Thyroid gland (tissue), 4 donors: ENCODE measurements around the gene DYRK4. TPM values are rescaled to one million over a fixed set of nuclear protein-coding genes. Genes with fewer than 3 reads are reported as not detected.

Experiments used
- DNase-seq, 2 donors: peaks; one replicate each; pipeline ENCODE4 v3.0.0-alpha.2; 2019
- H3K27ac ChIP-seq, 3 donors: fragments of 200-600 bp; sonication (generic); 1 replicate in 2 of 3; 2 replicates in 1 of 3; pipeline ENCODE4 v1.5.1; 2016 to 2019; ENCODE audit warnings: mild to moderate bottlenecking in 1 of 3, moderate library complexity in 1 of 3
- H3K27me3 ChIP-seq: fragments of 200-600 bp; sonication (generic); one replicate; pipeline ENCODE4 v1.5.1; 2019
- H3K36me3 ChIP-seq, 2 donors: fragments of 200-600 bp; sonication (generic); one replicate each; pipeline ENCODE4 v1.5.1; 2016 to 2019
- H3K4me1 ChIP-seq, 2 donors: fragments of 200-600 bp; sonication (generic); one replicate each; pipeline ENCODE4 v1.5.1; 2017 to 2019
- H3K4me3 ChIP-seq, 3 donors: fragments of 200-600 bp; sonication (generic); replicated peaks in 1 of 3; 1 replicate in 2 of 3; 2 replicates in 1 of 3; pipeline ENCODE4 v1.5.1; 2016; ENCODE audit warnings: mild to moderate bottlenecking in 1 of 3
- H3K9me3 ChIP-seq: fragments of 200-600 bp; sonication (generic); one replicate; pipeline ENCODE4 v1.5.1; 2017
- CTCF ChIP-seq, 6 experiments: fragments of 200-600 bp in 3 of 6; fragments of 450-650 bp in 3 of 6; sonication (generic) in 3 of 6; IDR thresholded peaks; one replicate each; pipeline ENCODE4 v1.5.1; 2016 to 2019; ENCODE audit warnings: antibody characterized with exemption in 6 of 6, mild to moderate bottlenecking in 2 of 6, inconsistent platforms in 1 of 6, moderate library complexity in 1 of 6
- POLR2A ChIP-seq, 2 donors: fragments of 450-650 bp; IDR thresholded peaks; one replicate each; pipeline ENCODE4 v1.6.1; 2017; ENCODE audit warnings: antibody characterized with exemption in 2 of 2, mild to moderate bottlenecking in 2 of 2, moderate library complexity in 1 of 2
- WGBS, 2 donors: methylation state at CpG; one replicate each; pipeline ENCODE4 v1.1.5; 2017; 5-methylcytosine and 5-hydroxymethylcytosine counted together
- intact Hi-C: fragments of 100-400 bp; cut with DNase I; formaldehyde crosslinking; loops from one replicate; pipeline ENCODE4 v1.15.1; 2023
- total RNA-seq, 4 donors: library from RNA; depleted of rRNA; stranded (reverse); fragments of >200 nt; gene quantifications; one replicate each; pipeline ENCODE4 v1.2.3, GENCODE V29; 2016

DYRK4 gene
- total RNA-seq, 4 donors from 2014 or later, result 23.5 to 46.5 (median 41.7) TPM

DNA sequence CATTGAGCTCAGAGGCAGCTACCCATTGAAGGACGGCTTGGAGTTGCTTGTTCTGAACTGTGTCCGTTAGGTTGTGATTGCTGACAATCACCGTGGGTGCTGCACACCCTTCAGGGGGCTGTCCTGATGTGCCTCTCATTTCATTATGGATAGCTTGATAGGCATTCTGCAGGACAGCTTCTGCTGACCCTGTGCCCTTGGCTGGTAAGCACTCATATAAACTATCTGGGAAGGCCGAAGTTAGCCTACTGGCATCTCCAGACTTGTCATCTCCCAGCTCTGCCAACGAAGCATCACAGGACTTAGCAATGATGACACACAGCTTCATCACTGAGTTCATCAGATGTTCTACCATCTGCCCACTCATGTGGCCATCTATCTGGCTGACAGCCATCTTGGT, 64.5 kb downstream of the DYRK4 start:
- 86 to 93% methylated on average over 5 of the region's 5 CpGs for WGBS, 2 donors
- H3K27ac ChIP-seq, result no peak overlapping the region
- no peaks in the 10 kb centered on the region for H3K4me1 ChIP-seq
- no peaks in the 10 kb centered on the region for H3K9me3 ChIP-seq
- no peaks in the 10 kb centered on the region for H3K36me3 ChIP-seq
- no peak for DNase-seq
- H3K4me3 ChIP-seq, result no peak overlapping the region
- intact Hi-C loops, result no loop called here
- no peaks in the 10 kb centered on the region for H3K27me3 ChIP-seq
- TF ChIP-seq CTCF (IDR thresholded peaks at IDR 0.05) (no peak), POLR2A (IDR thresholded peaks at IDR 0.05) (no peak)

DNA sequence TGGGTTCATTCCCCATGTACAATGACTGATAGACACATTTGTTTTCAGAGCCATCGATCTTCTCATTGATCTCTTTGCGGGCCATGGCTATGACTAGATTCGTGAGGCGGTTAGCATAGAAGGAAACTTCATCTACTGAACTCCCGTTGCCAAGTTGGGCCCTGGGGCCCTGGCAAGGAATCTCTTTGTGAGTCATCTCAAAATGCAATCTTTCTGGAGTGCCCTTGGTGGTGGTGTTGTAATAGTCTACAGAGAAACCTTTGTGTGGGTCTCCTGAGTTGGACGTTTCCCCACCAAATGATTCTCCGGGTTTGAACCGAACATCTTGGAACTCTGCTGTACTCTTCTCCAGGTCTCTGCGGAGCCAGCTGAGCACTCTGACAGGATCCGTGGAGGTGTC, 66.4 kb downstream of the DYRK4 start:
- intact Hi-C loops, result no loop called here
- Histone ChIP-seq H3K27ac (no peak overlapping the region), H3K4me3 (no peak overlapping the region), H3K36me3 (no peaks in the 10 kb centered on the region), H3K27me3 (no peaks in the 10 kb centered on the region), H3K9me3 (no peaks in the 10 kb centered on the region), H3K4me1 (no peaks in the 10 kb centered on the region)
- TF ChIP-seq POLR2A (IDR thresholded peaks at IDR 0.05) (no peak), CTCF (IDR thresholded peaks at IDR 0.05) (no peak)
- DNase-seq, result no peak
- WGBS, 2 donors, result 93 to 94% methylated on average over 10 of the region's 10 CpGs

- no peaks in the 10 kb centered on the region for H3K27me3 ChIP-seq
- no peaks in the 10 kb centered on the region for H3K9me3 ChIP-seq
- no peaks in the 10 kb centered on the region for H3K4me1 ChIP-seq
- no peak for DNase-seq
- intact Hi-C loops, result no loop called here
- no peak overlapping the region for H3K4me3 ChIP-seq
- no peak overlapping the region for H3K27ac ChIP-seq
- no peak for TF ChIP-seq POLR2A (IDR thresholded peaks at IDR 0.05)
- TF ChIP-seq CTCF (IDR thresholded peaks at IDR 0.05), result no peak
- no peaks in the 10 kb centered on the region for H3K36me3 ChIP-seq
- WGBS, 2 donors, result 57 to 67% methylated on average over 5 of the region's 5 CpGs
Observed at GRCh38 chr12:4630262-4630661, 68.3 kb downstream of the DYRK4 start.

DNA sequence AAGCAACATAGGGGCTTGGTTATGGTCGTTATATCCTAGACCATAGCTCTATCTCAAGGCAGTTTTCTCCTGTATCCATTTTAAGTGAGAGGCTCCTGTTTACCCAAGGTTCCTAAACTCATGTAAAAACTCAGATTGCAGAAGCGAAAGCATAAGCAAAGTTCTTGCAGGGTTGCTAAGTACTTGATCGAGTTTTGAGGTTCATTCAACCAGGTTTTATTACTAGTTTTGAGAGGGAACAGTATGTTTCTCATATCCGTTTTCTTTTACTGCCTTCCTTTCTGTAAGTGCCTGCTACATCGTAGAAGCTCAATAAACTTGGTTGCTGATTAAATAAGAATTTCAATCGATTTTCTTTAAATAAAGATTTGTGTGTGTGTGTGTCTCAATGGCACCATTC, 81.7 kb downstream of the DYRK4 start:
- no peak overlapping the region for H3K27ac ChIP-seq
- peaks cover 0 to 6% of the 10 kb centered on the region in 2 donors for H3K4me1 ChIP-seq
- H3K36me3 ChIP-seq, result no peaks in the 10 kb centered on the region
- no peaks in the 10 kb centered on the region for H3K9me3 ChIP-seq
- TF ChIP-seq CTCF (IDR thresholded peaks at IDR 0.05) (no peak), POLR2A (IDR thresholded peaks at IDR 0.05) (no peak)
- intact Hi-C loops, result no loop called here
- no peak overlapping the region for H3K4me3 ChIP-seq
- WGBS, 2 donors, result 81 to 86% methylated on average over 6 of the region's 6 CpGs
- DNase-seq, result no peak
- H3K27me3 ChIP-seq, result no peaks in the 10 kb centered on the region

GRCh38 chr12:4645023-4645422, 83.0 kb downstream of the DYRK4 start:
- Histone ChIP-seq H3K4me1 (peaks cover 5 to 12% of the 10 kb centered on the region in 2 donors), H3K27ac (no peak overlapping the region), H3K36me3 (no peaks in the 10 kb centered on the region), H3K4me3 (no peak overlapping the region), H3K27me3 (no peaks in the 10 kb centered on the region), H3K9me3 (no peaks in the 10 kb centered on the region)
- no peak for TF ChIP-seq CTCF (IDR thresholded peaks at IDR 0.05)
- WGBS, 2 donors, result 93 to 96% methylated on average over 1 of the region's 1 CpG
- intact Hi-C loops, result no loop called here
- DNase-seq, result no peak
